ENCODE results near the gene RNF144B. TPM values are rescaled to one million over a fixed set of nuclear protein-coding genes. Genes with fewer than 3 reads are reported as not detected.

RNF144B gene
- total RNA-seq, 1 experiment from 2014 or later, result 12.1 TPM

DNA sequence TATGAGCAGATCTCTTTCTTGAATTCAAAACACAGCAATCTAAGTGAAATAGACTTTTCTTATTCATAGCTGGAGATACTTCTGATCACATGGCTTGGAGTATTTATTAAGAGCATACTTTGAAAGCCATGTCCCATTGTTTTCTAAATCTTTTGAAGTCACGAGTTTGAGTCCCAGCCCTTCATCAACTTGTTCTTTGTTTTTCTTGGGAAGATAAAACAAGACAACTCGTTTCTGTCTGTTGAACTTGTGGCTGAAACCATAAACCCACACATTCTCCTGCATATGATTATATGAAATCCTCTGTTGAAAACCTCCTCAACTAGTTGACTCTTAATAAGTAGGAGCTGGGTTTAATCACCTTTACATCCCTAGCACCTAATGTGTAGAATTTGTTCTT, 3.3 kb downstream of the RNF144B start:
- Mint-ChIP-seq H3K9me3 (ENCODE audit: low read depth, unreplicated experiment) (no peaks in the 10 kb centered on the region), H3K27me3 (ENCODE audit: unreplicated experiment) (no peaks in the 10 kb centered on the region), H3K27ac (ENCODE audit: unreplicated experiment) (no peak overlapping the region), H3K4me1 (ENCODE audit: low read depth, unreplicated experiment) (peaks cover 19% of the 10 kb centered on the region), H3K36me3 (ENCODE audit: insufficient read depth, unreplicated experiment) (peaks cover 18% of the 10 kb centered on the region), H3K4me3 (ENCODE audit: low read depth, unreplicated experiment) (no peak overlapping the region)
- BruUV-seq (replicated peaks), result no TSS peak
- CTCF ChIA-PET, result no interaction called here
- no peak for DNase-seq
- intact Hi-C loops (cut with micrococcal nuclease; ENCODE audit: unreplicated experiment), result no loop called here
- TF ChIP-seq, protein P1, sequence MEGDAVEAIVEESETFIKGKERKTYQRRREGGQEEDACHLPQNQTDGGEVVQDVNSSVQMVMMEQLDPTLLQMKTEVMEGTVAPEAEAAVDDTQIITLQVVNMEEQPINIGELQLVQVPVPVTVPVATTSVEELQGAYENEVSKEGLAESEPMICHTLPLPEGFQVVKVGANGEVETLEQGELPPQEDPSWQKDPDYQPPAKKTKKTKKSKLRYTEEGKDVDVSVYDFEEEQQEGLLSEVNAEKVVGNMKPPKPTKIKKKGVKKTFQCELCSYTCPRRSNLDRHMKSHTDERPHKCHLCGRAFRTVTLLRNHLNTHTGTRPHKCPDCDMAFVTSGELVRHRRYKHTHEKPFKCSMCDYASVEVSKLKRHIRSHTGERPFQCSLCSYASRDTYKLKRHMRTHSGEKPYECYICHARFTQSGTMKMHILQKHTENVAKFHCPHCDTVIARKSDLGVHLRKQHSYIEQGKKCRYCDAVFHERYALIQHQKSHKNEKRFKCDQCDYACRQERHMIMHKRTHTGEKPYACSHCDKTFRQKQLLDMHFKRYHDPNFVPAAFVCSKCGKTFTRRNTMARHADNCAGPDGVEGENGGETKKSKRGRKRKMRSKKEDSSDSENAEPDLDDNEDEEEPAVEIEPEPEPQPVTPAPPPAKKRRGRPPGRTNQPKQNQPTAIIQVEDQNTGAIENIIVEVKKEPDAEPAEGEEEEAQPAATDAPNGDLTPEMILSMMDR (IDR thresholded peaks at IDR 0.05; ENCODE audit: unreplicated experiment), result no peak

DNA sequence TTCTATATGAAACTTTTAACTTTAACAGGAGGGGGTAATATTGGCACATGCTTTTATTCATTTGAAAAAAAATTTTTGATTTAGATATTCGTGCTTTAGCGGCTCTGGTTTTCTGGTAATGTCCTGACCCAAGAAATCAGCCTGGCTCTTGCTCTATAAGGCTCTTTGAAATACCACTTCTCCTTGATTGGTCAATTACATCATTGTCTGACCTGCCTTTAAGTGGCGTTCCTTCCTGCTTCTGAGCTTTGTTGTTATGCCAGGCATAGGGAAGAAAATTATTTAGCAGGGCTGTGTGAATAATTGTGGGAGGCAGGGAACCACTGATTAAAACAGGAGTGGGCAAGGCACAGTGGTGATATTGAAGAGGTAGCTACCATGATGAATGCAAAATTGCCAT, 3.9 kb downstream of the RNF144B start:
- Mint-ChIP-seq H3K9me3 (ENCODE audit: low read depth, unreplicated experiment) (no peaks in the 10 kb centered on the region), H3K4me3 (ENCODE audit: low read depth, unreplicated experiment) (no peak overlapping the region), H3K36me3 (ENCODE audit: insufficient read depth, unreplicated experiment) (peaks cover 18% of the 10 kb centered on the region), H3K27ac (ENCODE audit: unreplicated experiment) (no peak overlapping the region), H3K27me3 (ENCODE audit: unreplicated experiment) (no peaks in the 10 kb centered on the region), H3K4me1 (ENCODE audit: low read depth, unreplicated experiment) (peaks cover 18% of the 10 kb centered on the region)
- CTCF ChIA-PET, result no interaction called here
- no peak for DNase-seq
- TF ChIP-seq, protein P1 (IDR thresholded peaks at IDR 0.05; ENCODE audit: unreplicated experiment), result no peak
- intact Hi-C loops (cut with micrococcal nuclease; ENCODE audit: unreplicated experiment), result no loop called here
- no TSS peak for BruUV-seq (replicated peaks)

DNA sequence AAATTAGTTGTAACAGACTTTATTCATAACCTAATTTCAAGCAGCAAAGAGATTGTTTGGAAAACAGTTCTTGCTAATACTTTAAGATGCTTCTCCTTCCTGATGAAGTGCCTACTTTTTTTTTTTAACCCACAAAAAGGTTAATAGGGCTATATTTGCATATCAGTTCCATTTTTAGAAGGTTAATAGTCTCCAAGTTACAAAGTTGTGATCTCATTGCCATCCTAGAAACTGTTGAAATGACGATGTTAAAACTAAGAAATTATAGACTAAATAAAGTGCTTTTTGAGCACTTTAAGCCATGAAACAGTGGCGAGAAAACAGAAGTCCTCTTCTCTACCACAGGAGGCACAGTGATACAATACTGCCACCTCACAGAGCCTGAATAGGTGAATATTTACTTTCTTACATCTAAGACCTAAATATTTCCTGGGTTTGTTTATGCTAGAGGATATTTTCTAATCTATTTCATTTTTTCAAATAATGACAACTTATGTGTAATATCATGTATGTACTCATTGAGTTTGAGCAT, 5.3 kb downstream of the RNF144B start:
- CTCF ChIA-PET, result interaction anchor here (0.6 kb wide), 1 partner anchor 36 kb away, joined by 3 read pairs; no protein-coding TSS in a partner anchor
- peaks cover 5% of the 10 kb centered on the region for H3K4me1 Mint-ChIP-seq (ENCODE audit: low read depth, unreplicated experiment)
- no peak for DNase-seq
- intact Hi-C loops (cut with micrococcal nuclease; ENCODE audit: unreplicated experiment), result no loop called here
- H3K27me3 Mint-ChIP-seq (ENCODE audit: unreplicated experiment), result no peaks in the 10 kb centered on the region
- BruUV-seq (replicated peaks), result no TSS peak
- no peak overlapping the region for H3K27ac Mint-ChIP-seq (ENCODE audit: unreplicated experiment)
- H3K4me3 Mint-ChIP-seq (ENCODE audit: low read depth, unreplicated experiment), result no peak overlapping the region
- no peaks in the 10 kb centered on the region for H3K9me3 Mint-ChIP-seq (ENCODE audit: low read depth, unreplicated experiment)
- peaks cover 13% of the 10 kb centered on the region for H3K36me3 Mint-ChIP-seq (ENCODE audit: insufficient read depth, unreplicated experiment)
- TF ChIP-seq, protein P1 (IDR thresholded peaks at IDR 0.05; ENCODE audit: unreplicated experiment), result no peak

DNA sequence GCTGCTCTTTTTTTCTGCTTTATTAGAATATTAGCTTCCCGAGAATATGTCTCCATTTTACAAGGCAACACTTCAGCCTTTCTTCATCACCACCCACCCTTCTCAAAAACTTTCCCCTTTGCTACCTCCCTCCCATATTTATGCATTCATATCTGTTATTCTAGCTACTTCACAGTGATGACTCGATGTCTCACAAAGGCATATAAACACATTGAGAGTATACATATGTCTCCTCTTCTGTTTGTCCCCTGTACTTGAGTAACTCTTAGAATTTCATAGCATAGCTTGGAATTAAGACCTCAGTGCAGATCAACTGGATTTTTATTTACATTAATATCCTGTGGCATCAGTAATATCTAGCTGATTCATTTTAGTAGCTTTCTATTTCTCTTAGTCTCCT, 6.5 kb downstream of the RNF144B start:
- Mint-ChIP-seq H3K9me3 (ENCODE audit: low read depth, unreplicated experiment) (no peaks in the 10 kb centered on the region), H3K4me1 (ENCODE audit: low read depth, unreplicated experiment) (peaks cover 5% of the 10 kb centered on the region), H3K4me3 (ENCODE audit: low read depth, unreplicated experiment) (no peak overlapping the region), H3K36me3 (ENCODE audit: insufficient read depth, unreplicated experiment) (peaks cover under 1% of the 10 kb centered on the region), H3K27me3 (ENCODE audit: unreplicated experiment) (no peaks in the 10 kb centered on the region), H3K27ac (ENCODE audit: unreplicated experiment) (no peak overlapping the region)
- TF ChIP-seq, protein P1 (IDR thresholded peaks at IDR 0.05; ENCODE audit: unreplicated experiment), result no peak
- intact Hi-C loops (cut with micrococcal nuclease; ENCODE audit: unreplicated experiment), result no loop called here
- no TSS peak for BruUV-seq (replicated peaks)
- CTCF ChIA-PET, result no interaction called here
- no peak for DNase-seq

Measured in Calu3 (cell line).